GM19035 (cell line): ENCODE measurements around the gene C19orf44.
A peak's percentile ranks its signal among the peaks of the same experiment; 100 is the strongest.
"Not testable (repeated sequence)": the region's sequence is repeated elsewhere in the genome, so short reads cannot be mapped to it uniquely, and the experiment has no call there.

Experiments used
- ATAC-seq: cut with Tn5 transposase; IDR thresholded peaks from one replicate; pipeline ENCODE4 v1.9.1; 2021; ENCODE audit not compliant: unreplicated experiment

Gene C19orf44

DNA sequence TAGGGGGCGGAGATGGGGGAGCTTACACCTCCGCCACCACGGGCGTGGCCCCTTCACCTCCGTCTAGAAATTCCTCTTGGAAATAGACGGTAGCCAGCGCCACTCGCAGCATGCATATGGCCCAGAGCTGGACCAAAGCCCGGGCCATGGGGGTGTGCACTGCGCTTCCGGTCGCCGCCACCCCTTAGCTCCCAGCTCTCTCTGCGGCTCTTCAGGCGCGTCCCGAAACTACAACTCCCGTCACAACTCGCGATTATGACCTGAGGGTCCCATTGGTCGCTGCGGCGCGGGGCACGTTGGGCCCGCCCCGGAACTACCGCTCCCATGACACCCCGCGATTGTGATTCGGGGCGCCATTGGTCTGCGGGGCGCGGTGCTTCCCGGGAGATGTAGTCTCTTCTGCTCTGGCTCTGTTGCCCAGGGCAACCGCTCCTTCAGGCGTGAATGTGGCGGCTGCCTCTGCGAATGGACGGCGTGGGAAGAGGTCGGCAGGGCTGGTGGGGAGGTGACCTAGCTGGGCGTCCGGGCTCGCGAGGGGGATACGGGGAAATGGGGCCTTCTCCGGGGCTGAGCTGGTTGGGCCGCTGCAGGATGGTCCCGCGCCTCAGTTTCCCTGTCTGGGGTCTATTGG, at the start of gene C19orf44, which contains the start of gene CALR3:
C19orf44 (plus strand) TSS at position 413 of the 631 bp plus-strand sequence. CDS start 4,399 bp downstream, outside the sequence.
CALR3 (minus strand) TSS at position 186 of the 631 bp plus-strand sequence; CDS start at position 148, 38 bp downstream.
- peak; percentile 95 for ATAC-seq

DNA sequence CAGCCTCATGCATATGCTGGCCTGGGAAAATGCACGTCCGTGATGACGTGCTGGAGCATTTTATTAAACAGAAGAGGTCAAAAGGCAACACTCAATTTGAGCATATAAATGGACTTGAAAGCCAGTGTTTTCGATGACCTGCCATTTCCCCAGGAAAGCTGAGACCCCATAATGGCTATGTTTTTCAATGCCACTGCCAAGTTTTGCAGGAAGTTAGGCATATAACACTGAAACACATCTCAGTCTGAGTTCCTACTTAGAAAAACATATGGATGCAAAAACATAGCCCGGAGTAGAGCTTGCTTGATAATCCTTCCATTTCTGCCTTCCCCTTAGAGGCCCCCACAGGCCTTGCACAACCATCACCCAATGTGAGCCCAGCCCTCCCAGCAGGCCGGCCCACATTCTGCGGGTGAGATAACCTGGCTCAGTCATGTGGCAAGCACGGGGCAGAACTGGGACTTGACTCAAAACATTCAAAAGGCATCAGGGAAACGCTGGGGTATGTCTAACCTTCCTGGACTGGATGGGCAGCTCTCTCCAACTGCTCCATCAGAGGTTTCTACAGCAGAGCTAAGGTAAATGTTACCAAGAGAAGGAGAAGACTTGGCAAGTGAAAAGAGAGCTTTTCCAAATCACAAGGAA, 49.3 kb upstream of the C19orf44 start:
- no peak for ATAC-seq

DNA sequence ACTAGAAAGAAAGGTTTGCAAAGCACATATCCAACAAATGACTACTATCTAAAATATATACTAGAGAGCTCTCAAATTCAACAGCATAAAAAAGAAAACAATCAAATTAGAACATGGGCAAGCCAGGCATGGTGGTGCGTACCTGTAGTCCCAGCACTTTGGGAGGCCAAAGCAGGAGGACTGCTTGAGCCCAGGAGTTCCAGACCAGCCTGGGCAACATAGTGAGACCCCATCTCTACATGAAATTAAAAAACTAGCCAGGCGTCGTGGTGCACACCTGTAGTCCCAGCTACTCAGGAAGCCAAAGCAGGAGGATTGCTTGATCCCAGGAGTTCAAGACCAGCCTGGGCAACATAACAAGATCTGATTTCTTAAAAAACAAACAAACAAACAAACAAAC, 47.3 kb upstream of the C19orf44 start:
- not testable (repeated sequence) for ATAC-seq

DNA sequence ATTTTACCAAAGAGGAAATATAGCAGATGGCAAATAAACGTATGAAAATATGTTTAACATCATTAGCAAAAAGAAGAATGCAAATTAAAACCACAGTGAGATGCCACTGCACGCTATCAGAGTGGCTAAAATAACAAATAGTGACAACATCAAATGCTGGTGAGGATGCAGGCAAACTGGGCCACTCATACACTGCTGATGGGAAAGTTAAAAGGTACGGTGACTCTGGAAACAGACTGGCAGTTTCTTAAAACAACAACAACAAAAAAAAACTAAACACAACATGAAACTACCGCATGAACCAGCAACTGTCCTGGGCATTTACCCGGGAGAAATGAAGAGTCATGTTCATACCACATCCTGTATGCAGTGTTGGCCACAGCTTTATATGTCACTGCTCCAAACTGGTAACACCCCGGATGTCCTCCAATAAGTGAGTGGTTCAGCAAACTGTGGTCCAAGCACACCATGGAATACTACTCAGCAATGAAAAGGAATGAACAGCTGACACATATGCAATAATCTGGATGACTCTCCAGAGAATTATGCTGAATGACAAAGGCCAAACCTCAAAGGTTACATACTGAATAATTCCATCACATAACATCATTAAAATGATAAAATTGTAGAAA, 46.7 kb upstream of the C19orf44 start:
- peak; percentile 40 for ATAC-seq

DNA sequence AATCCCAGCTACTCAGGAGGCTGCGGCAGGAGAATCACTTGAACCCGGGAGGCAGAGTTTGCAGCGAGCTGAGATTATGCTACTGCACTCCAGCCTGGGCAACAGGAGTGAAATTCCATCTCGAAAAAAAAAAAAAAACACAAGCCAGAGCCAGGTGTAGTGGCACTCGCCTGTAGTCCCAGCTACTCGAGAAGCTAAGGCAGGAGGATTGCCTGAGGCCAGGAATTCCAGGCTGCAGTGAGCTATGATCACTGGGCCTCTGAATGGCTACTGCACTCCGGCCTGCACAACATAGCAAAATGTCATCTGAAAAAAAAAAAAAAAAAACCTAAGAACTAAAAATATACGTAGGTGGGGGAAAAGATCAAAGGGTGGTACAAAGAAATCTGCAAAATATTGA, 43.9 kb upstream of the C19orf44 start:
- ATAC-seq, result no peak

DNA sequence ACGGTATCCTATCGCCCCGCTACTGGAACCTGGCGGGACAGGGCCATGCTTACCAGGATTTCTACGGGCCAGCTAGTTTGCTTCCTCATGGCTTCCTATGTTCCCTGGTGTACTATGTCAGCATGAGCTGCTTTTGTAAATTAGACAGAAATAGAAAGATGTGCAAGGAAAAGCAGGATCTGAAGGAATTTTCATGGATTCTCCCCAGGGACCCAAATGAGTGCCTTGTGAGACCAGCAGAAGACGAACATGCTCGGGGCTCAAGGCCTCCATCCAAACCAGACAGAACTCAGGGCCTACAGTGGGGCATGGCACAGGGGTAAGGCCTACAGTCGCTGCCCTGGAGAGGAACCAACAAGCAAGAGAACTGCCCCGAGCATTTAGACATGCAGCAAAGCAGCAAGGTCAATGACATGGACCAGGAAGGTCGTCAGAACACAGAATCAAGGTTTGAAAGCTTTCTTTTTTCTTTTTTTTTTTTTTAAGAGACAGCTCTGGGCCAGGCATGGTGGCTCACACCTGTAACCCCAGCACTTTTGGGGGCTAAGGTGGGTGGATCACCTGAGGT, 41.8 kb upstream of the C19orf44 start:
- no peak for ATAC-seq

DNA sequence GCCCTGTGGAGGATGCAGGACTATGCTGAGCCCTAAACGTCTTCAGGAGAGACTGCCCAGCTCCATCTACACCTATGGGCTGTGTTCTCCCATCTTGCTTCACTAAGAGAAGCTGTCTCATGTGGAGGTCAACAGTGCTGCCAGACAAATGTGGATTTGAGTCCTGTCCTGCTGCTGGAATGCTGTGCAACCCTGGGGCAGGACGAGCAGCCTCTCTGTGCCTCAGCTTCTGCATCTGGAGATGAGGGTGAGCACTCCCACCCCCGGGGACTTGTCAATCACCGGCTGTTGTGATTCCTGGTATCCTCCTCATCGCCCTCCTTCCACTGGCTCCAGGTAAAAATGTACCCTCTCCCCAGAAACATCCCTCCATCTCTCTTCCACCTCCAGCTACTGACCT, 40.7 kb upstream of the C19orf44 start:
- no peak for ATAC-seq

DNA sequence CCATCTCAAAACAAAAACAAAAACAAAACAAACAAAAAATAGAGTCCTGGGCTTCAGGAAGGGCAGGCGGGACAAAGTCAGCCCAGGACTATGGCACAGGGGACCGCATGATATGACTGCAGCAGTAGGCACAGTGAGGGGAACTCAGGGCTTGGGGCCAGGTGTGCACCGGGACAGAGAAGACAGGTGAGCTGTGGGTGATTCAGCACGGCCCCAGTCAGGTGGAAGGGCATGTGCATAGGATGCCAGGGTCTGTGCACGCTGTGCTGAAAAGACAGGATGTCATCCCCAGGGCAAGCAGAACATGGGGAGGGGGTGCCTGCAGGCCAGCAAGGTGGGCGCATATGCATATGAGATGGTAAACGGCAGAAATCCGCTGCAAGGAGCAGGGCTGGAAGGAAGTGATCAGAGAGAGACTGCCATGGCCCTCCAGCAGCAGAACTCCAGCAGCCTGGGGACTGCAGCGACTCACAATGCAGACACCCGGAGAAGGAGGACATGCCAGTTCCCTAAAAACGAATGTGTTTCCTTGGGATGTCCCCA, 39.5 kb upstream of the C19orf44 start:
- no peak for ATAC-seq

DNA sequence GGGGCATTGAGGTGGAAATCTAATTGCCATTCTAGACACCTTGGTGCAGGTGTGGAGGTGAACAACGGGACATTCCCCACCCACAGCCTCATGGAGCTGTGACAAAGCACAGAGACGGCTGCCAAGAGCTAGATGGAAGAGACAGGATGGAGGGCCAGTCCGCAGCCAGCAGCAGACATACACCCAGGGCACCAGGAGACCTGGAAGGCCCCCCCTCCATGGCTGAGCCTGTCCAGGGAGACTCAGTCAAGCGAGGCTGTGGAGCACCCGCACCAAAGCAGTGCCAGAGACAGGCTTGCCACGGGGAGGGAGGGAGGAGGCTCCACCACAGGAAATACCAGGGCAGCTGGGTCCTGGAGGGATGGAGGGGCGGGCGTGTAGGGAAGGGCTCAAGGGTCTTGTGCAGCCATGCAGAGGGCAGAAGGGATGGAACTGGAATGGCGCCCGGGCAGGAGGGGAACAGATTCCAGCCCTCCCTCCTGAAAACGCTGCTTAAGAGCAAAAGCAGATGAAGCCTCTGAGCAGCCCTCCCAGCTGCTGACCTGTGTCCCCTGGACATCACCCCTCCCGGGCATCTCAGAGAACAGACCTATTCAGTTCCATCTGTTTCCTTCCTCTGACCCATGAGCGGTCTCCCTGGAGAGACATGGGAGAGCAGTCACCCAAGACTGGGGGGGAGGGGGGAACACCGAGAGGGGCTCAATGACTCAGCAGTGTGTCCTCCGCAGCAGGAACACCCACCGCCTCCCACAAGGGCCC, 38.8 kb upstream of the C19orf44 start:
- ATAC-seq, result no peak

DNA sequence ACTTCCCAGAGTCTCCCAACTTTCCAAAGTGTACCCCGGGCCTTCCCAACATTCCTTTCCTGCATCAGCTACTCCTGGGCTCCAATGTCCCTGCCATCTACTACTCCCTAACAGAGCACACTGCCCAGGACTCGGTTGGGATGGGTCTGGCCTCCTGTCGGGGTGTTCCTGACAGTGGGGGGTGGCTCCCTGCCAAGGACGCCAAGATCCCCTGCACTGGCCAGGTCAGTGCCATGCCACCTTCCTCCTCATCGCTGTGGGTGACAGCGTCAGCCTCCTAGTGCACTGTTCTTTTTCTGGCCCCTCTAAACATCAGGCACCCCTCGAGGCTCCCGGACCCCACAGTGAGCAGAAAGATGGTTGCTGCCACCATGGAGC, 38.3 kb upstream of the C19orf44 start:
- ATAC-seq, result no peak

DNA sequence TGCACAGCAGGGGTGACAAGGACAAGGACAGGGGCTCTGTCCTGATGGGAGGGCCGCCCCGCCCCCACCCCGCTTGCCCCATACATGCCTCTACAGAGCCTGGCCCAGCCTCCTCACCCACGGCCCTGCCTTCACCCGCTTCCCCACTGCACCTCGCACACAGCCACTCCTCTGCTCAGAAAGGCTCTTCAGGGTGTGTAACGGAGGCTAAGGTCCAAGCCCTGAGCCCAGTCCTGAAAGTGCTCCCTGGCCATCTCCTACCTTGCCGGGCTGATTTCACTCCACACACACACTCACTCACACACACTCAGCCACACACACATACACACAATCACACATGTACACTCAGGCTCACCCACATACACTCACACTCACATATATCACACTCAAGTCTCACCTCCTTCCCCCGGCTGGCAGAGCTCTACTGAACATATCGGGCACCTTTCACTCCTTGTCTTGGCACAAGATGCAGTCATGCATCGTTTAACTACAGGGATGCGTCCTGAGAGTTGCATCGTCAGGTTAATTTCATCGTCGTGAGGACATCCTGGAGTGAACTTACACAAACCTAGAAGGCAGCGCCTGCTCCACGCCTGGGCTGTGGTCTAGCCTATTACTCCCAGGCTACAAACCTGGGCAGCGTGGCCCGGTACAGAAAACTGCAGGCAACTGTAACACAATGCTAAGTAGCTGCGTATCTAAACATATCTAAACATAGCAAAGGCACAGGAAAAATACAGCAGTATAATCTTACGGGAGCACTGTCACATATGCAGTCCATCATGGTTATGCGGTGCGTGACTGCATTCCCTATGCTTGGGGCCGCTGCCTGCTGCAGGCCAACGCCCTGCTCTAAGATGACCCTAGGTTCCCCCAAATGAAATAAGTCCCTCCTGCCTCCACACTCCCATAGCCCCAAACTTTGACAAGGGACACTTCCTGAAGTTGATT, 37.5 kb upstream of the C19orf44 start:
- no peak for ATAC-seq

DNA sequence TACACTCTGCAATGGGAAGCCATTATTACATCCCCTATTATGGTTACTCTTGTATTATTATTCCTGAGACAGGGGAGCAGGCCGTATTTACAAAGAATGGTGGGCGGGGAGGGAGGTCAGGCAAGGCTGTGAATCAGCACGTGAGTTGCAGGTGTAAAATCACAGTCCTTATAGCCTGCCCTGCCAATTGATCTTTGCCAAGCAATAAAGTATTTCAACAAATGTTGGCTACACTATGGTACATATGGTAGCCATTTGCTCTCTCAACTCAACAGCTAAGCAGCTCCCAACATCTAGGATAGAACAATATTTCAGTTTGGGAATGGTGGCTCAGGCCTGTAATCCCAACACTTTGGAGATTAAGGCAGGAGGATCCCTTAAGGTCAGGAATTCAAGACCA, 36.5 kb upstream of the C19orf44 start:
- ATAC-seq, result no peak

DNA sequence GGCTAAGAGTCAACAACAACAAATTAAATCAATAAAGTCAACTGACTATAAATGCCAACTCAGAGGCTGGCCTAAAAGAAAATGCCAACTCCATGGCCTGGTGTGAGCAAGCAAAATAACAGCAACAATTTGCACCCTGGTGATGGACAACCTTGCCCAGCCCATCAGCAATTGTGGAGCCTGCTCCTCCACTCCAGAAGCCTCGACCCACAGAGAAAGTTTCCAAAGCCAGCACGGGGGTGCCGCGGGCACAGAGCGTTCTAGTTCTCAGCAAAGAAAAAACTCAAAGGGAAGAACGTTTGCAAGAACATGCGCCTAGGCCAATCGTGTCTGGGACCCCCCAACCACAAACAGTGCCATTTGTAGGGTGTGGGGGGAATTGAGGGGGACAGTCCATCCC, 35.7 kb upstream of the C19orf44 start:
- no peak for ATAC-seq

DNA sequence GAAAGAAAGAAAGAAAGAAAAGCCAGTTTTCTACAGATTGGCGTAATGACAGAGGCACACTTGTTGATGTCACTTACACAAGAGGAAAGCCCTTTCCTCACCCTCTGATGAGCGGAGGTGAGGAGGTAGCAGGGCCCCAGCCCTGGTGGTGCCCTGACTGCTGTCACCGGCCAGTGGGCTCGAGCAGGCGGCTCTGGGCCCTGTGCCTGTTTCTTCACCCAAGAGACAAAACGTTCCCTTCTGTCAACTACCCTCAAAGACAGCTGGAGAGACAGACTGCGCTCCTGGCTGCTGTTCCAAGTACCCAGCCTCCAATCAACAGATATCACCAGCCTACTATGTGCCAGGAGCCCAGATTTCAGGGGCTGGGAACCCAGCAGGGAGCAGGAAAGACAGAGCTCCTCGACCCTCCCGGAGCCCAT, 34.6 kb upstream of the C19orf44 start:
- ATAC-seq, result no peak

DNA sequence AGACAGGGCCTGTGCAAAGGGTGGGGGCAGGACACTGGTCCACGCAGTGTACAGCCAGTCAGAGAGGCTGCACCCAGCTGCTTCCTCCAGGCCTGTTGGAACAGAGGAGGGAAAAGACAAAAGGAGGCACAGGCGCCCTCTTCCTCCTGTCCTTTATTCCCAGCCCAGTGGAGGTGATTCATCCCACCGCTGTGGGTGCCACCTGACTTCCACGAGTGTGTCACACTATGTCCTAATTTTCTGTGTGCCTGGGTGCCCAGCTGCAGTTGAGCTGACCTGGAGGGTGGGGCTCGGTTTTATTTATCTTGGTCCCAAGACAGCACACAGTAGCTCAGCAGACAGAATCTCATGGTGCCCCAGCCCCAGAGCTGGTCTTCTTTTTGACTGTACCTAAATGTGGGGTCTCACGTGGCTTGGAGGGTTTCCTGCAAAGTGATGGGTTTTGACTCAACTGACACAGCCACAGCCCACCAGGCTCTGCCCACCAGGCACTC, 33.4 kb upstream of the C19orf44 start:
- ATAC-seq, result no peak

DNA sequence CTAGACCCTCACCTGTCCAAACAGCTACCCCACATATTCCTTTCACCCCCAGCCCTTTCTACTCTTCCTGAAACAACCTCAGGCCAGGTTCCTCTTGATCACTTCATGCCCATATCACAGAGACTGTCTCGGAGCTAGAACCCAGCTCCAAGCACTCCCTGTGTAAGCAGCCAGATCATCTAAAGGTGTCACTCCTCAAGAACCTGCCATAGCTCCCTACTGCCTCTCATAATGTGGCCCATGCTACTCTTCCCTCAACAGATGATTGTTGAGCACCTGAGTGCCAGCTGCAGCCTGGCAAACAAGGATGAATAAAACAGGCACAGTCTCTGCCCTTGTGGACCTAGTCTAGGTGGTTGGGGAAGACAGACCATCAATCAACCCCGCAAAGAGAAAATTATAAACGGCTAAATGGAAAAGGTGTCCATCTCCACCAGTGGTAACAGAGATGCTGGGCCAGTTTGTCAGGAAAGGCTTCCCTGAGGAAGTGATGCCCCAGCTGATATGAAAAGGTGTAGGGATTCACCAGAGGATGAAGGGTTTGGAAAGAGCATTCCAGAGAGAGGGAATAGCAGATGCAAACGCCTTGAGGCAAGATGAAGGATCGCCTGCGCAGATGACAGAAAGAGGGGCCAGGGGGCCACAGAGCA, 32.7 kb upstream of the C19orf44 start:
- ATAC-seq, result no peak

DNA sequence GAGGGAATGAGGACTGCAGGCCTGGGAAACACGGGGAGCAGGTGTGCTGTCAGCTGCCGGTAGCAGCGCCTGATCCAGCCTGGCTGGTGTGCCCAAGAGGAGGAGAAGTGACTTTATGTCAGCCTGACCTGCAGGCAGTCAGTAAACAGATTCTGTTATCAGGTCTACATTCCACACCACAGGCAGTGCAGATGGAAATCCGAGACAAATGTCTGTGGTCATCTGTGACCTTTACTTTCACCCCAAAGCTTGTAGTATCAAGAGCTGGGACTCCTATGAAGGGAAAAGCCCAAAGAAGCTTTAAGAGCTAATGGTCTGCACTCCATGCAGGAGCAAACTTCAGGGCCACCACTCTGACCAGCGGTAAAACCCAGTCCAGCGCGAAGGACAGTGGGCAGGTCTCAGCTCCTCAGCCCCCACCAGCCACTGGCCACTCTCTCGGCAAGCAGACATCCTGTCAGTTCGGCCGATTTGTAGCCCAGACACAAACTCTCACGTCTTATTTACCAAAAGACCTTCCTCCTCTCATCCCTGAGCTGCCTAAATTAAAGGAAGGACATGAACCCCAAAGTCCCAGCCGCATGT, 32.1 kb upstream of the C19orf44 start:
- ATAC-seq, result no peak

DNA sequence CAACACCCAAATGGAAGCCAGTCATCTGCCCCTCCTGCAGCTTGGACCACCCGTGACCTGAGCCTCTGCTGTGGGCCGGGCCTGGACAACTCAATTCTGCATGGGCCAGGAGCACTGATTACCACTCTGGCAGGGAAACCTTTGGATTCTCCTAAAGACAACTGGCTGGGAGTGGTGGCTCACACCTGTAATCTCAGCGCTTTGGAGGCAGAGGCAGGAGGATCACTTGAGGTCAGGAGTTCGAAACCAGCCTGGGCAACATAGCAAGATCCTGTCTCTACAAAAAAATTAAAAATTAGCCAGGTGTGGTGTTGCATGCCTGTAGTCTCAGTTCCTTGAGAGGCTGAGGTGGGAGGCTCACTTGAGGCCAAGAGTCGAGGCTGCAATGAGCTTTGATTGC, 31.0 kb upstream of the C19orf44 start:
- ATAC-seq, result no peak
